HG02610 (cell line): ENCODE measurements around the gene FBXO24.

ENCODE experiments used
- ATAC-seq: cut with Tn5 transposase; IDR thresholded peaks from one replicate; pipeline ENCODE4 v1.9.1; 2021; ENCODE audit warnings: mild to moderate bottlenecking, moderate library complexity; ENCODE audit not compliant: unreplicated experiment

Gene FBXO24

DNA sequence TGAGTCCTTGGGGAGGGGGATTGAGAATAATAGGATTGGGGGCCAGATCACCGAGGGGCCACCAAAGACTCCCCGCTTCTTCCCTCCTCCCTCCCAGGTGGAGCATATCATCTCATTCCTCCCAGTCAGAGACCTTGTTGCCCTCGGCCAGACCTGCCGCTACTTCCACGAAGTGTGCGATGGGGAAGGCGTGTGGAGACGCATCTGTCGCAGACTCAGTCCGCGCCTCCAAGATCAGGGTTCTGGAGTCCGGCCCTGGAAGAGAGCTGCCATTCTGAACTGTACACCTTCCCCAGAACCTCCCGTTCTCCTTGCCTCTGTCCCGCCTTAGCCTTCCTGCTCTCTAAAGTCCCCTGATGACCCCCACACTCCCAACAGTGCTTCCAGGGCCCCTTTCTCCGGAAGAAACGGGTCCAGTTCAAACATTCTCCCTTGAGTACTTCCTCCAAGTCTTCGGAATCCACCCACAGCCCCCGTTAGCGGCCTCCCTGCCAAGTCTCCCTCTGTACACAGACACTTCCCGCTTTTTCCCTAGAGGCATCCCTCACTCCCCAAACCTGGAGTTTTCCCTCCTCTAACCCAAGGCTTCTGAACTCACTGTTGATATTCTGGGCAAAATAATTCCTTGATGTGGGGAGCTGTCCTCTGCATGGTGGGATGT lies 4.1 kb downstream of the FBXO24 start:
- no peak for ATAC-seq

- no peak for ATAC-seq
Observed at GRCh38 chr7:100591596-100591995, 5.5 kb downstream of the FBXO24 start.

DNA sequence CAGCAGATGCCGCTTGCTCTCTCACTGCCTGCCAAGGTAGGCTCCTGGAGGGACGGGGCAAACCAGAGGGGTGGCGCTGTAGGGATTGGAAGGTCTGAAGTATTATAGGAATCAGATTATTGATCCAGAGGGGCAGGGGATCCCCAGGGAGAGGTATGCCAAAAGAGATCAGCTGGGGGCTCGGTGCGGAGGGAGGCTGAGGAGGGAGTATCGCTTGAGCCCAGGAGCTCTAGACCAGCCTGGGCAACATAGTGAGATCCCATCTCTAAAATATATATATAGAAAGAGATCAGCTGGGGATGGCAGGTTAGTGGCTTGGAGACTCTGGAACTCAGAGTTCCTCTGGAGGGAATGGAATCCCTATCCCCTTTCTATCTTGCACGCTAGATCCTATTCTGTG lies 9.1 kb downstream of the FBXO24 start:
- no peak for ATAC-seq

- no peak for ATAC-seq
Observed at GRCh38 chr7:100598425-100598824, 12.3 kb downstream of the FBXO24 start.

GRCh38 chr7:100599911-100600729 lies 14.0 kb downstream of the FBXO24 start:
- ATAC-seq = no peak

DNA sequence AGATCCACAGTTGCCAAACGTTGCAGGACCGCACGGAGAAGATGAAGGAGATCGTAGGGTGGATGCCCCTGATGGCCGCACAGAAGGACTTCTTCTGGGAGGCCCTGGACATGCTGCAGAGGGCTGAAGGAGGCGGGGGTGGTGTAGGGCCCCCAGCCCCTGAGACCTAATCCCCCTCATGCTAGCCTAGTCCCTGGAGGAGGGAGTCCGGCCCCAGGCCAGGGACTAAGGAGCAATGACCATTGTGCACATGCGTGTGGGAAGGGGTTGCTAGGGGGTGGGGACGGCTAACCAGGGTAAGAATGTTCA lies 14.6 kb downstream of the FBXO24 start:
- ATAC-seq = no peak

DNA sequence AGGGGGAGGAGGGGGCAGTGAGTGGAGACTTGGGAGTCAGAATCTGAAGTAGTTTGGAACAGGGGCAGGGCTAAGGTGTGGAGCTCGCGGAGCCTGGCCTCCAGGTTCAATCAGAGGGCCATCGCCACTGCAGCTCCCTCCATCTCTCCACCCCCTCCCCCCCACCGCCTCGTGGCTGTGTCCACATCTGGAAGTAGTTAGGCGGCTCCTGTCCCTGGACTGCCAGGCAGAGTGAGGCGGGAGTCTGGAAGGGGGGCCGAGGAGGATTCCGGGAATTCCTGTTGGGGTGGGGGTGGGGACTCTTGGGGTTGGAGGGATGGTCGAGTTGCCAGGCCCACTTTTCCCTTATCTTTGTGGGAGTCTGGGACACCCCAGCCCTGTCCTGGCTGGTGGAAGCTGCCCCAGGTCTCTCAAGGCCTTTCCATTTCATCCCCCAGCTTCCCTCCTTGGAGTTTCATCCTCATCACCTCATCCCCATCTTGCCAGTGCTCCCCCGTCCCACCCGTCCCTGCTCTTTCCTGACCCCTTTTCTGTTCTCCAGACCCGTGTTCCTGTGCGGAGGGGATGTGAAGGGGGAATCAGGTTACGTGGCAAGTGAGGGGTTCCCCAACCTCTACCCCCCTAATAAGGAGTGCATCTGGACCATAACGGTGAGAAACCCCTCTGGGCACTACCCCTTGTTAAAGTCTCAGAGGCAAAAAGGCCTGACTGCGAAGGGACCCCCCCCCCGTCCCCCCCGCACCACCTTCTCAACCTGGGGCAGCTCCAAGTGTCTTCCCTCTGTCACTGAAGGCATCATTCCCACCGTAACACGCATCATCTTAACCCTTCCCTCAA lies 17.0 kb downstream of the FBXO24 start:
- no peak for ATAC-seq

DNA sequence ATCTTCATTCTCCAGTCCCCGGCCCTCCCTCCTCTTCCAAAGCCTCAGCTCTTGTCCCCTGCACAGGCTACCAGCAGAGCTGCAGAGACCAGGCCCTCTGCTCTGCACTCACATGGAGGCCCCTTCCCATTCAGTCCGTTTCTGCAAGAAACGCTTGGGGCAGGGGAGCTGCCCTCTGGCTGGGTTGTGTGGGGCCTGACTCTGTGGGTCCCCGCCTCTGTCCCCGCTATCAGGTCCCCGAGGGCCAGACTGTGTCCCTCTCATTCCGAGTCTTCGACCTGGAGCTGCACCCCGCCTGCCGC lies 17.5 kb downstream of the FBXO24 start:
- ATAC-seq = peak; percentile 13

- peak; percentile 58 for ATAC-seq
Observed at GRCh38 chr7:100604028-100604975, 18.2 kb downstream of the FBXO24 start.

DNA sequence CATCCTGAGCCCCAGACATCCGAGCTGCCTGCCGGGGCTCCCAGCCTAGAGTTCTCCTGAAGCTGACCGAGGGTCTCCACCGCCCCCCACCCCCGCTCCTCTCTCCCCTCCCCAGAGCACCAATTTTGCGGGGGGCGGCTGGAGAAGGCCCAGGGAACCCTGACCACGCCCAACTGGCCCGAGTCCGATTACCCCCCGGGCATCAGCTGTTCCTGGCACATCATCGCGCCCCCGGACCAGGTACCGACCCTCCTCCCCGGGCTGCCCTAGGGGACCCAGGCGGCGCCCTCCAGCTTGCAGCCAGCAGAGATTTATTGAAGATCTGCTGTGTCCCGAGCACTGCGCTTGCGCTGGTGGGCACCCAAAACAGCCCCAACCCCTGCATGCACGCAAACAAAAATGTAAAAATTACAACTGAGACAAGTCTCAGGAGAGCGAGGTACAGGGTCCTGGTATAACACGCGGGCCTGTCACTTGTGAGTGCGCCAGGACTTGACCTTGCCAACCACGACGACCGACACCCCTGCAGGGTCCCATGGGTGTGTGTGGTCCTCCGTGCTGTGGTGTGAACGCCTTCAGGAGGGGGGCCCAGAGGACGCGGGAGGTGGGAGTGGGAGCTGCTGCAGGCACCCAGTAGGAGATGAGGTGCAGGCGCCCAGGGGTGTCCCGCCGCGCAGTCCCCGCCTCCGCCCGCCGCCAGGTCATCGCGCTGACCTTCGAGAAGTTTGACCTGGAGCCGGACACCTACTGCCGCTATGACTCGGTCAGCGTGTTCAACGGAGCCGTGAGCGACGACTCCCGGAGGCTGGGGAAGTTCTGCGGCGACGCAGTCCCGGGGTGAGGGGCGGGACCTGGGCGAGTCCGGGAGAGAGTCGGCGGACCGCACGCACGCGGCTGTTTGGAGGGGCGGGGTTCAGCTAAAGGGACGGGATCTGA lies 19.1 kb downstream of the FBXO24 start:
- ATAC-seq = no peak

- ATAC-seq = no peak
Observed at GRCh38 chr7:100606313-100606712, 20.2 kb downstream of the FBXO24 start.

GRCh38 chr7:100607111-100607510 lies 21.0 kb downstream of the FBXO24 start:
- no peak for ATAC-seq

DNA sequence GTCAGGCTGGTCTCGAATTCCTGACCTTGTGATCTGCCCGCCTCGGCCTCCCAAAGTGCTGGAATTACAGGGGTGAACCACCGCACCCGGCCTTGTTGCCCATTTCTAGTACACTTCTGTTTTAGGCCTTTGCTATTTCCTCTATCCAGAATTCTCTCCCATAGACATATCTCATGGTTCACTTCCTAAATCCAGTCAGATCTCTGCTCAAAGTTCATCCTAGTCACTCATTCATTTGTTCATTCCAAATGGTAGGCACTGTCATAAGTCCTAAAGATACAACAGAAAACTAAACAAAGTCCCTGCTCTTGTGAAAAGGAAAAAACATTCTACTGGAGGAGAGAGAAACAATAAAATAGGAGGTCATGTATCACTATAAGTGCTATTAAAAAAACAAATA lies 23.8 kb downstream of the FBXO24 start:
- ATAC-seq = no peak

- peak; percentile 90 for ATAC-seq
Observed at GRCh38 chr7:100611983-100612729, 26.0 kb downstream of the FBXO24 start, which contains the start of gene MOSPD3. Gene MOSPD3 (plus strand): TSS chr7:100612540. CDS start chr7:100612792, 252 bp downstream.

DNA sequence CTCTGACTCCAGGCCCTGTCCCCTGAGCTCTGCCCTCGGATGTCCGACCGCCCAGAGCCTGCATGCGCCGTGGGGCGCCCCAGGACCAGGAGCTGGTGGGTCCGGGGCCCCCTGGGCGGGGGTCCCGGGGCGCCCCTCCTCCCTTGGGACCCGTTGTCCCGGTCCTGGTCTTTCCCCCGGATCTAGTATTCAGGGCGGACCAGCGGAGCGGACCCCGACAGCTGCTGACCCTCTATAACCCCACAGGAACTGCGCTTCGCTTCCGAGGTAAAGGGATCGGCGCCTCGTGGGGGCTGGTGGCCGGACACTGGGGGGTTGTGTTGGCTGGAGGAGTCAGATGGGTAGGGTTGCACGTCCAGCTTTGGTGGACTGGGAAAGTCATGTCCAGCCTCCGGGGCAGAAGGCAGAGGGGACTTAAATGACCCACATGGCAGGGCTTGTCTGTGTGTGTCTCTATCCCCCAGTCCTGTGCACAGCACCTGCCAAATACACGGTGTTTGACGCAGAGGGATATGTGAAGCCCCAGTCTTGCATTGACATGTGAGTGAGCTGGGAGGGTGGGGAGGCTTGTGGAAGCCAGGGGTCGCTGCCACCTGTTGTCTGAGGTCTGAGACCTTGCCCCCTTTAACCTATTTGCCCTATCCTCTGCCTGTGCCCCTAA lies 26.7 kb downstream of the FBXO24 start:
- no peak for ATAC-seq

GRCh38 chr7:100613412-100614175 lies 27.5 kb downstream of the FBXO24 start:
- no peak for ATAC-seq

GRCh38 chr7:100614308-100614861 lies 28.3 kb downstream of the FBXO24 start:
- ATAC-seq = no peak
